Measurements from ENCODE around the gene IVD.

The IVD gene

DNA sequence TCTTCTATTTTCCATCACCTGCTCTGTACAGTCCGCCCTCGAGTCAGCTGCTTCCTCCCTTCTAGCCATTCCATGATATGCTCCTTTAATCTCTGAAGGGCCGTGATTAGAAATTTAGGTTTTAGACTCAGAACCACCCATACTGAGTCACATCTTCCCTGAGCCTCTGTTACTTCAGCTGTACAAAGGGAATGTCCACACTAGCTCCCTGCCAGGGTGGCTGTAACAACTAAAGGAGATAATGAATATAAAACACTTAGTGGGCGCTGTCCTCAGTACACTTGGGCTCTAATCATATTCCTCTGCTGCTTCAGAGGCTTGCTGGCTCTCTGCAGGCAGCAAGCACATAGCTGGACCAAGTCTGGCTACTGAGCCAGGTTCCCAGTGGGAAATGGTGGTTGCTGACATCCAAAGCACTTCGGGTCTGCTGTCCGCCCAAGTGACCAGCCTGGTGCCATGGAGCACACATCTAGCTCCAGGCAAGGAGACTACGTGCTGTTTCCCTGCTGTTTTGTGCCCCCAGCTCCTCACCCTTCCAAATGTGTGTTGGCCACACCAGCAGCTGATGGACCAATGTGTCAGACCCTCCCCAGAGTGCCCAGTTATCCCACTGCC, 64.3 kb downstream of the IVD start:
- Mint-ChIP-seq H3K4me1 (peaks cover 42% of the 10 kb centered on the region), H3K9me3 (no peaks in the 10 kb centered on the region), H3K4me3 (peak overlapping the region; percentile 50), H3K27ac (peak overlapping the region; percentile 79), H3K36me3 (peaks cover 19% of the 10 kb centered on the region), H3K27me3 (peaks cover 5% of the 10 kb centered on the region)
- no peak for DNase-seq
- CTCF ChIA-PET = interaction anchor here (1.0 to 2.6 kb wide), 6 partner anchors 12 to 37 kb away, joined by 3 to 5 read pairs (median 3); no protein-coding TSS in a partner anchor

DNA sequence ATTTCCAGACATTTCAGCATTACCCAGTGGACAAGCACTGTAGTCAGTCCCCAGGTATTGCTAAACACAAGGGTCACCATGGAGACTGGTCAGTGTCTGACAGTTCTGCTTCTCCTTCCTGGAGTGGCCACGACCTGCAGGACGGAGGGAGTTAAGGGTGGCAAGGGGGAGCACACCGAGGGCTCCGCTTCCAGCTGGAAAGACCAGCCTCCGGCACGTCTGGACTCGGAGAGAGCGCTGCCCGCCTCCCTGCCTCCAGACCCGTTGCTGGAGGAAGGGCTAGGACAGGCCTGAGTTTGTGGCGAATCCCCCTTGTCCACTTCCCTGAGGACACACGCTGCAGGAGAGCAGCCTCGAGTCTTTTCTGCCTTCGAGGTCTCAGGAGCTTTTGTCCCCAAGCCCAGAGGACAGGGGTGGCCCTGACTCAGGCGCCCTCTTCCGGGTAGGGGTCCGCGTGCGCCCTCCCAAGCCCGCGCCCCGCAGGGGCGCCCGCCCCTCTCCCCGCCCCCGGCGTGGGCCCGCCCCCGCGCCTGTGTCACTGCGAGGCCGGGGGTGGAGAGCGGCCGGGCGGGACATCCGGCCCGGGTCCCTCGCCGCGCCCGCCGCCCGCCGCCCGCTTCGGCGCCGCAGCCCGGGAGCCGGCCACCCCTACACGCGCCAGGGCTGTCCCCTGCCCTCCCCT, 65.0 kb downstream of the IVD start, which contains the start of gene CHST14:
CHST14 (plus strand) TSS at position 562 of the 682 bp plus-strand sequence. CDS start 230 bp downstream, outside the sequence.
- peak; percentile 76 for DNase-seq

More for the DNA sequence above, 65.0 kb downstream of the IVD start, which contains the start of gene CHST14:
- peaks cover 12% of the 10 kb centered on the region for H3K27me3 Mint-ChIP-seq
- peak within 1 kb of the TSS; percentile 88 for H3K27ac Mint-ChIP-seq
- peaks cover 41% of the 10 kb centered on the region for H3K4me1 Mint-ChIP-seq
- CTCF ChIA-PET = interaction anchor here (1.0 to 2.6 kb wide), 6 partner anchors 13 to 37 kb away, joined by 3 to 5 read pairs (median 3); no protein-coding TSS in a partner anchor
- no peaks in the 10 kb centered on the region for H3K9me3 Mint-ChIP-seq
- H3K4me3 Mint-ChIP-seq = peak within 1 kb of the TSS; percentile 88
- H3K36me3 Mint-ChIP-seq = peaks cover 14% of the 10 kb centered on the region

Measured in activated naive CD4-positive, alpha-beta T cell treated with anti-CD3 and anti-CD28 coated beads, Interleukin-2, amount 10 ng/mL, durations not matched to agents 7 days and 5 days (primary cell).